Transverse colon (tissue), 3 donors: Measurements from ENCODE around the gene GPR68.

Experiments
- CTCF ChIP-seq, 5 experiments: fragments of 200-600 bp in 3 of 5; fragments of 450-650 bp in 2 of 5; sonication (generic) in 3 of 5; IDR thresholded peaks; 1 replicate in 2 of 5; 2 replicates in 3 of 5; pipeline ENCODE4 v1.5.1; 2016 to 2017; ENCODE audit warnings: antibody characterized with exemption in 5 of 5, inconsistent platforms in 3 of 5, mild to moderate bottlenecking in 2 of 5, moderate library complexity in 1 of 5
- EP300 ChIP-seq: sonication (generic); formaldehyde crosslinking; IDR thresholded peaks from one replicate; pipeline ENCODE4 v1.6.1; 2017; ENCODE audit warnings: antibody characterized with exemption, low read depth
- POLR2A ChIP-seq: fragments of 450-650 bp; IDR thresholded peaks from one replicate; pipeline ENCODE4 v1.6.1; 2016; ENCODE audit warnings: antibody characterized with exemption, mild to moderate bottlenecking, moderate library complexity

GRCh38 chr14:91291786-91292405 lies 47.4 kb upstream of the GPR68 start:
- TF ChIP-seq EP300 (no peak), POLR2A (no peak), CTCF (IDR thresholded peaks at IDR 0.05) (no peak)
